HG02588 (cell line): Measurements from ENCODE around the gene PIM3.
"Not testable (repeated sequence)": the region's sequence is repeated elsewhere in the genome, so short reads cannot be mapped to it uniquely, and the experiment has no call there.

Experiments used
- ATAC-seq: cut with Tn5 transposase; IDR thresholded peaks from one replicate; pipeline ENCODE4 v1.9.1; 2021; ENCODE audit warnings: mild to moderate bottlenecking, moderate library complexity; ENCODE audit not compliant: unreplicated experiment

PIM3 gene

DNA sequence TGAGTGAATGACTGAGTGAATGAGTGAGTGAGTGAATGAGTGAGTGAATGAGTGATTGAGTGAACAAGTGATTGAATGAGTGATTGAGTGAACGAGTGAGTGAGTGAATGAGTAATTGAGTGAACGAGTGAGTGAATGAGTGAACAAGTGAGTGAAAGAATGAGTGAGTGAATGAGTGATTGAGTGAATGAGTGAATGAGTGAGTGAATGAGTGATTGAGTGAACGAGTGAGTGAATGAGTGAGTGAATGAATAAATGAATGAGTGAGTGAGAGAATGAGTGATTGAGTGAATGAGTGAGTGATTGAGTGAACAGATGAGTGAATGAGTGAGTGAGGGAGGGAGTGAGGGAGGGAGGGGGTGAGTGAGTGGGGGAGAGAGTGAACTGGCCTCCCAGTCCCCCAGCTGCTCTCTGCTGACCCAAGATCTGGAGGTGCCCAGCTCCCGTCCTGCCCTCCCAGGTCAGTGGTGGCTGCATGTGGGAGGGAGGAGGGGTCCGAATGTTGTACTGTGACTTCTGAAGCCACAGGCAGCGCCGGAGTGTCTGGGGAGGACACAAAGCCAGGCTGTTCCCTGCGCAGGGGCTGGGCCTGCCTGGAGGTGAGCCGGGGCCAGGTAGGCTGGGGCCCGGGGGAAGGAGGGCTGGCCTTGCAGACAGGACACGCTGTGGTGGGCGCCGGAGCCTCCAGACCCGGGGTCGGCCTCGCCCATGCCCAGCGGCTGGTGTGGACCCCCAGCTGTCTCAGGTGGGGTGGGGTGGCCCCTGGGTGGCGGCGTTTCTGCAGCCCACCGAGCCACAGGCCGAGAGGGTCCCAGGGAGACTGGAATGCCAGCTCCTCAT, 17.8 kb upstream of the PIM3 start:
- no peak for ATAC-seq

DNA sequence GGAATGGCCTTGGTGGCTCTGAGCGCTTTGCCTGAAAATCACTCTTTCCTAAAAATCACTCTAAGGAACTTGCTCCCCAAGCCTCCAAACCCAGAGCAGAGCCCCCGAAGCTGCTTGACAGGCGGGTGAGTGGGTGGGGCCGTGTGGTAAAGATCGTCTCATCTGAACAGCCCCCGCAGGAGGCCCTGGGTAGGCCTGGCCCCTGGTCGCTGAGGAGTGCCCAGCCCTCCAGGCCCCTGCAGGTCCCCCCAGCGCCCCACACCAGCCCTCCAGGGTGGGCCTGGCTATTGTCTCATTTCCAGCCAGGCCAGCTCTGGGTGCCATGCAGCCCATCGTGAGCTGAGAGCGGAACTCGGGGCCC, 17.2 kb upstream of the PIM3 start:
- ATAC-seq: no peak

DNA sequence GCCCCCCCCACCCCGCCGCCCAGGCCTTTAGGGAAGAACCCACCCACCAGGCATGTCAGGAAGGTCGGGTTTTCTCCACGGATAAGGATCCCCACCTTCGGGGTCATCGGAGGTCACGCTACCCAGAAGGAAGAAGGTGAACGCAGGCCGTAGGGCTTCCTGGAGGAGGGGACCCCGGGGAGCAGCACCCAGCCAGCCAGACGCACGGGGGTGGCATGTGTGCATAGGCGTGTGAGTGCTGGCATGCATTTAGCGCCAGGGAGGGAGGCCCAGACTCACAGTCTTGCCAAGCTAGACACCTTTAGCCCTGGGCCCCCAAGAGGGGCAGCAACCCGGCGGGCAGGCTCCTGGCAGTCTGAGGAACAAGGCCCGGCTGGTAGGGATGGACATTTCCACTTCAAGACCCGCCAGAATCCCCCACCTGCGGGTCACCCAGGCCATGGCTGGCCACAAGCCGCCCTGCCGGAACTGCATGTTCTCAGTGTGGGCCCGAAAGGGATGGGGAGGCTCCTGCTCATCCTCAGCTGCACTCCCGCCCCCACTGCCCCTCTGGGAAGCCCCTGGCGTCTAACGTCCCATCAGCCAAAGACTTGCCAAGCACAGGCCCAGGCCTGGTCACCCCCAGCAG, 16.7 kb upstream of the PIM3 start:
- ATAC-seq: no peak

DNA sequence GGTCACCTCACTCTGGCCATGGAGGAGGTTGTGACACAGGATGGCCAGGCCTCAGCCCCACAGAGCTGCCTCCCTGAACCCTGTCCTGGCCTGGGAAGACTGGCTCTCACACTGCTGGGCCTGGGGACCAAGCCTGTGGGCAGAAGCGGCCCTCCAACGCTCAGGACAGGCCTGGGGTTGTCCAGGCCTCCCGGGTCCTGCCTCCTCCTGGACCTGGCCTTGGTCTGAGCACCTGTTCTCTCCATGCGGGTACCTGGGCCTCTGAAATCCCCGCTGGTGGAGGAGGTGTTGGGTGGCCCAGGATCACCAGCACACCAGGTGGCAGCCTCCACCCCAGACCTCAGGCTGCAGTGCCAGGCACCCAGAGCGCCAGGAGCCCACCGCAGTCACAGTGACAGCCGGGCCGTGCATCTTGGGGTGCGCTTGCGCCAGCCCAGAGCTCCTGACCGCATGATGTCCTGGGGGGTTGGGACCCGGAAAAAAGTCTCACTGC, 16.1 kb upstream of the PIM3 start:
- no peak for ATAC-seq

DNA sequence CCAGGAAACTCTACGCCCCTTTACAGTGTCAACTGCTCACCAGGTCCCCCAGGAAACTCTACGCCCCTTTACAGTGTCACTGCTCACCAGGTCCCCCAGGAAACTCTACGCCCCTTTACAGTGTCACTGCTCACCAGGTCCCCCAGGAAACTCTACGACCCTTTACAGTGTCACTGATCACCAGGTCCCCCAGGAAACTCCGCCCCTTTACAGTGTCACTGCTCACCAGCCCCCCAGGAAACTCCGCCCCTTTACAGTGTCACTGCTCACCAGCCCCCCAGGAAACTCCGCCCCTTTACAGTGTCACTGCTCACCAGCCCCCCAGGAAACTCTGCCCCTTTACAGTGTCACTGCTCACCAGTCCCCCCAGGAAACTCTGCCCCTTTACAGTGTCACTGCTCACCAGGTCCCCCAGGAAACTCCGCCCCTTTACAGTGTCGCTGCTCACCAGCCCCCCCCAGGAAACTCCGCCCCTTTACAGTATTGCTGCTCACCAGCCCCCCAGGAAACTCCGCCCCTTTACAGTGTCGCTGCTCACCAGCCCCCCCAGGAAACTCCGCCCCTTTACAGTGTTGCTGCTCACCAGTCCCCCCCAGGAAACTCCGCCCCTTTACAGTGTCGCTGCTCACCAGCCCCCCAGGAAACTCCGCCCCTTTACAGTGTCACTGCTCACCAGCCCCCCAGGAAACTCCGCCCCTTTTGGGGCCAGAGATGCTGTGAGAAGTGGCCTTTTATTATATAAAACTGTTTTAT, 15.4 kb upstream of the PIM3 start:
- ATAC-seq: not testable (repeated sequence)

DNA sequence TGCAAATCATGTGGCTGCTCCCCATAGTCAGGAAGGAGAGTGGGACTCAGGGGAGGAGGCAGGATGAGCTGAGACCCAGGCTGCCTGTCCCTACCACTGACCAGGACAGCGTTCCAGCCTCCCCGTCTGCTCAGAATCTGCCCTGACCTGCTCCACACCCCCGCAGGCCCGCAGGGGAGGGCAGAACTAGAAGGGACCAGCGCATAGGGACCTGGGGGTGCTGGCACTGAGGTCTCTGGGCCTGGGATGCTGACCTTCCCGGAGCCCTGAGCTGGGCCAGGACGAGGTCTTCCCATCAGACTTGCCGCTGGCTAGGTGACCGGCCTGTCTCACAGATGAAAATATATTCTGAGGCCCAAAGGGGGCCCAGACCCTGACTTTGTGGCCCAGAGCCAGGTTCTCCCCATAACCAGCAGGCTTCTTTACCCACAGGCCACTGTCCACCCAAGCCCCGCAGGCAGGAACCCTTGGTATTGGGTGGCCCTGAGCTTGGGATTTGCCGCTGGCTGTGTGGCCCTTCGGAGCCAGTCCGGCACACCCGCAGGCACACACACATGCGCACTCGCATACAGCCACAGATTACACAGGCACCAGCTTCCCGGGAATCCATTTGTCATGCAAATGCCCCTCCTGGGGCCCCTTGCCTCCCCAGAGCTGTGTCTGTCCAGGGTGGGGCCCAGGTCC, 13.8 kb upstream of the PIM3 start:
- ATAC-seq: no peak

DNA sequence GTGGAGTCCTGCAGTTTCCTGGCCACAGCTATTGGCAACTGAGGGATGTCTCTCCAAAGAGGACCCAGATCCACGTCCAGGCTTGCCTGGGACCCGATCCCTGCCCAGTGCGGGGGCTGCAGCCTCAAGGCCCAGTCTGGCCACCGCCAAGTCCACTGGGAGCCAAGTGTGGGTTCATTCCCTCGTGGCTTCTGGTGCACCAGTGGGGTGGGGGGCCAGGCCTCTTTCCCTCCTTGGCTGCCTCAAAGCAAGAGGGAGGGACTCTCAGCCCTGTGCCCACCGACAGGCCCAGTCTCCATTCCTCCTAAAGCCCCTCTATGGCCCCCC, 13.3 kb upstream of the PIM3 start:
- no peak for ATAC-seq

DNA sequence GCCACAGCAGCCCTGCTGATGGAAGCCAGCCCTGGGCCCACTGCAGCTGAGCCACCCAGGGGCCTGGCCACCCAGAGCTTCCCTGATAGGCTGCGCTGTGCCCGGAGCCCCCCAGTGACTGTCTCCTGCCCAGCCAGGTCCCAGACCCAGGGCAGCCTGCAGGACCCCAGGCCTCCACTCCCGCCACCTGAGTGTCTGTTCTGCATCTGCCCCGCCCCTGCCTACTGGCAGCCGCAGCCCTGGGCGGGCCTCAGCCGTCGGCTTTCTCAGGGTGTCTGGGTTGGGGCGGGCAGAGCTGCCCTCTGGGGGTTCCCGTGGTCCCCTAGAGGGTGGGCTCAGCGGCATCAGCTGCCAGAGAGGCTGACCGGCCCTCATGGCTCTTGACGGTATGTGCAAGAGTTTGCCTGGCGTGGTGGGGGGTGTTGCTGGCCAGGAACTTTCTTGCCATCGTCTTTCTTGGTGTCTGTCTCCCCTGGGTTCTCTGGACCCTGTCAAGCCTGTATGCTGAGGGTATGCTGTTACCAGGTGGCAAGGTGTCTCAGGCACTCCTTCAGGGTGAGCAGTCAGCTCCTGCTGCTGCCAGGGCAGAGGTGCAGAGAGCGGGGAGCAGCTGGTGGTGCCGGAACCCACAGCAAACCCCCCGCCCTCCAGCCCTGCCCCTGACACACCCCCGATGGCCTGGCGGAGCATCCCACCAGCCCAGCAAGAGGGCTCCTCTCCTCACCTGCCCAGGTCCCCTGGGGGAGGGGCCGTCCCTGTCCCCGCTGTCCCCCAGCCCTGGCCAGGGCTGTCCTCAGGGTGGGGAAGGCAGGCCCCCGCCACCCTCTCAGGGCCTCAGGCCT, 12.2 kb upstream of the PIM3 start:
- ATAC-seq: no peak

DNA sequence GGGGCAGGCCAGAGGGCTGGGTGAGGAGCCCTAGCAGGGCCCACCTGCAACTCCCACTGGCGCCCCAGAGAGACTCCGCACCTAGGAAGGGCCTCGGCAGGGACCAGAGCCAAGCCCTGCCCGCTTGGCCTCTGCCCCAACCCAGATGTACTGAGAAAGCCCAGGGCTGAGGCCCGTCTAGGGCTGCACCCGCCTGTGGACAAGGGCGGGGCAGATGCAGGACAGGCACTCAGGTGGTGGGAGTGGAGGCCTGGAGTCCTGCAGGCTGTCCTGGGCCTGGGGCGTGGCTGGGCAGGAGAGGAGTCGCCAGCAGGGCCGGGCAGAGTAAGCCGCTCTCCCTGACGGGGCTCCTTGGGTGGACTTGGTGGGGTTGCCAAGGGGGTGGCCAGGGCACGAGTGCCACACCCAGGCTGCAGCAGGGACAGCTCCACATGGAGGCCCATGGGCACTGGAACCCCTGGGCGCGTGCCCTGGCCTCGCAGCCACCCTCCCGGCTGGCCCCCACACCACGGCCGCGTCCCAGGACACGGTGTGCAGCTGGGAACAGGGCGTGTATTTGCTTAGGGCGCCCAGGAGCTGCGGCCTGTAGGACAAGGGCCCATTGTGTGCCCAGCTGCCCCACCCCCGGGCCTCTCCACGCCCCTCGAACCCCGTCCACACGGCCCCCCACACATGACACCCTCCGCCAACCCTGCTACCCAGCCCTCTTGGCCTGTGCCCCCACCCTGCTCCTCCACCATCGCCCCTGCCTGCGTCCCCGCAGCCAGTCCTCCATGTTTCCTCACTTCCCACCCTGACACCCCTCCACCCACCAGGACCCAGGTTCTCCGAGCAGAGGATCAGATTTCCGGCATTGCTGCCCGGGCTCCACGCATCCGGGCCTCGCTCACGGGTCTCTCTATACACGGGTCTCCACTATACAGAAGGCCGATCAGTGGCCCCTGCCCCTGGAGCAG, 11.3 kb upstream of the PIM3 start:
- ATAC-seq: no peak

DNA sequence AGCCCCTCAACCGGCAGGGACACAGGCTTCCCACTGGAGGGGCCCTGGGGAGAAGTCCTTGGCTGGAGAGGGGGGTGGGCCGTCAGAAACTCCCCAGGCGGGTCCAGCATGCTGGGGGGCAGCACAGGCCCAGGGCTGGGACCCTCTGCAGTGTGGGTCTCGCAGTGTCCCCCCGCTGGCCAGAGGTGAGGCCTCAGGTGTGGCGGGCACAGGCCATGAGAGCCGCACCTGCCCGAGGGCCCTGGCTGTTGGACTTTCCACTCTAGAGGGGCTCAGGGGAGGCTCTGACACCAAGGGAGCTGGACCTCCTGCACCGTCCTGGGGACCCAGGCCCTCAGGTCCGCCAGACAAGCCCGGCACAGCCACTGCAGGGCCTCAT, 10.7 kb upstream of the PIM3 start:
- ATAC-seq: no peak

DNA sequence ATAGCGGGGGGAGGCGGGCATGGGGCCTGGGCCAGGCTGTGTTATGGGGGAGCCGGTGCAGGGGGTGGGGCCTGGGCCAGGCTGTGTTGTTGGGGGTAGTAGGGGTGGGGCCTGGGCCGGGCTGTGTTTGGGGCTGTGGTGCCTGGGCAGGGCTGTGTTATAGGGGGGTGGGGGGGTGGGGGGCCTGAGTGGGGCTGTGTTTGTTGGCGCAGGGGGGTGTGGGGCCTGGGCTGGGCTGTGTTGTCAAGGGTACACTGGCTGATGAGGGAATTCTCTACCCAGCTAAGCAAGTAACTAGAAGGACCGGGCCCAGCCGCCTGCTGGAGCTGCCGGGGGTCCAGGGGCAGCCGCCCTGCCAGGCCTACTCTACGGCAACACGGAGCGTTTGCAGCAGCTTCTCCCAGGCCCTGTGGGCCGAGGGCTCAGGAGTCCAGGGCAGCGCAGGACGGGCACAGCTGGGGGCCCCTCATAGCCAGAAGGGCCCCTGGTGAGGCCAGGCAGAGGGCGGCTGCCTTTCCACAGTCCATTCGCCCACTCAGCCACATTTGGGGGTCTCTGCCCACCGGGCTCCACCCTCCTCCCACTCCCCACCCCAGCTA, 10.1 kb upstream of the PIM3 start:
- no peak for ATAC-seq

DNA sequence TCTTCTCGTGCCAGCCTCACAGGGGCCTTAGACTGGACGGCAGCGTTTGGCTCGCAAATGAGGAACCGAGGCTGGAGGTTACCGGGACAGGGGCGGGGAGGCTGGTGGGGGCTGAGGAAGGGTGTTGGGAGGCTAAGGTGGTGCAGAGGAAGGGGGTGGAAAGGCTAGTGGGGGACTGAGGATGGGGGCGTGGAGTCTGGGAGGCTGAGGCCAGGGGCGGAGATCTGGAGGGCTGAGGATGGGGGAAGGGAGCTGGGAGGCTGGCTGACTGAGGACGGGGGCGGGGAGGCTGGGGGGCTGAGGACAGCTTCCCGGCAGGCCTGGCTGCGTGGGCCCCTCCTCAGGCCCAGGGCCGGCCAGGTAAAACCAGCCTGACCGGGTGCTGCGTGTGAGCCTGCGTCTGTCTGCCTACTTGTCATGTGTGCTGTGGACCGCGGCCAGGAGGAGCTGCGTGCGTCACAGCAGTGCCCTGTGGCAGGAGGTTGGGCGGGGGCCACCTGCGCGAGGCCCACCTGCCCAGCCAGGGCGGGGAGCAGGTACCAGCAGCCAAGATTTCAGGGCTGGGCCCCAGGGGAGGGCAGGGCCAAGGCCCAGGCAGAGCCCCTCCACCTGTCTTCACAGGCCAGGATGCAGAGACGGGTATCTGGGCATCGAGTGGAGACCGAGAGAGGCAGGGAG, 9.4 kb upstream of the PIM3 start:
- ATAC-seq: no peak

DNA sequence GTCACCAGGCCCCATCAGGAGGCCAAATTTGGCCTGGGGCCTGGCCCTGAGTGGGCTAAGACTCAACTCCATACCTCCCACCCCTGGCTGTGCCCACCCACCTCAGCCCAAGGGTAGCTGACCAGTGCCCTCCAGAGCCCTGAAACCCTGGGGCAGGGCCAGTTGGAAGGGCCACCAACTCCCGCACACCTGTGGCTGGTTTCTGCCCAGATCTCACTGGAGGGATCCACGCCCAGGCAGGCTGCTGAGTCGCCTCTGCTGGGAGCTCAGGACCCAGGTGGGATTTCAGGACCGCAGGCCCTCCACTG, 8.9 kb upstream of the PIM3 start:
- ATAC-seq: no peak

DNA sequence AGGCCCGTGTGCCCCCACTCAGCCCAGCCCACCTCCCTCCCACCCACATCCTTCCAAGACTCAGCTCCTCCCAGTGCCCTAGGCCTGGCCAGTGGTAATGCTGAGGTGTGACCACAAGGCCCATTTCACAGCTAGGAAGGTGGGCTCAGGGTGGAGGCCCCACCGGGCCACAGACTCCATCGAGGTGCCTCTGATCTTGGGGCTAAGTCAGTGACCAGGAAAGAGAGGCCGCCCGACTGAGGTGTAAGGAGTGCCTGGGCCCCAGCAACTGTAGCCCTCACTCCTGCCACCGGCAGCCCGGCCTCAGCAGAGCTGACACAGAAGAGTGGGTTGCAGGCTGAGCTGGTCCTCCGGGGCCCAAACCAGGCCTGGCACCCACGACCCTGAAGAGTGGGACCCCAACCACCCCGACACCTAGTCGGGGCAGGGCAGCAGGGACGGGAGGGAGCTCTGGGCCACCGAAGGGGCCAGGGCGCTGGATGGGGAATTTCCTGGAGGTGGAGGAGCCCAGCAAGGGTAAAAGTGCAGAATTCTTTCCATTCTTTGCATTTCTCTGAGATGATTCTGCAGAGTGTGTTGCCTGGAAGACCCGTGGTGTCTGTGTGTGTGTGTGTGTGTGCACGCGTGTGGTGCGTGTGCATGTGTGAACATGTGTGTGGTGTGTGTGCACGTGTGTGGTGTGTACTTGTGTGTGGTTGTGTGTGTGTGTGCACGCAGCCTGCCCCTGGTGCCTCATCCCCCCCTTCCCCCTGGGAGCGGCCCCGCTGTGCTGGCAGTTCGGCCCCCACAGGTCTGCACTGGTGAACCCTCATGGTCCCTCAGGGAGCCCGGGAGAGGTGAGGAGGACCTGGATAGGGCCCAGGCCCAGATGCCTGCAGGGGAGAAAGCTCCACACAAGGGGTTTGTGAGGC, 8.3 kb upstream of the PIM3 start:
- no peak for ATAC-seq

DNA sequence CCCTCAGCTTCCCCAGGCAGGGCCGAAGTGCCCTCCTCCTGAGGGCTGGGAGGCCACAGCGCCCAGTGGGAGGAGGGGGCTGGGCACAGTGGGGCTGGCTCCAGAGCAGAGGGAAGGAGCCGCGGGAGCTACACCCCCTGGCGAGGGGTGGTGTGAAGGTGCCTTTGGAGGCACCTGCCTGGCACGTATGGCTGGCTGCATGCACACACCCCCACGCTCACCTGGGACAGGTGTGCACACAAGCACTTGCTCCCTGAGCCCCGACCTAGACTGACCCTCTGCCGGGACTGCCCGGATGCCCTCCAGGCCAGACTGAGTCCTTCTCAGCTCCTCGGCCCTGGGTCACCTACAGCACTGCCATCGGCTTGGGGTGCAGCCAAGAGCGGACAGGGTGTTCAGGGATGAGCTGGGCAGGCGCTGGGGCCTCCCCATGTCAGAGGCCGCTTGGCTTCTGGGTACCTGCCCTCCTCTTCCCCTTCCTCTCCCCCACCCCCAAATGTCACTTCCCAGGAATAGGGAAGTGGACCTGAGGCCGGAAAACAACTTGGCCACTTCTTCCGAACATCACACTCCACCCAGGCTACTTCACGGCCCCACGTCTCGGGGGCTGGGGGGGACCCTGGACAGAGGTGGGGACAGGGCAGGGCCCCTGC, 7.4 kb upstream of the PIM3 start:
- ATAC-seq: no peak

DNA sequence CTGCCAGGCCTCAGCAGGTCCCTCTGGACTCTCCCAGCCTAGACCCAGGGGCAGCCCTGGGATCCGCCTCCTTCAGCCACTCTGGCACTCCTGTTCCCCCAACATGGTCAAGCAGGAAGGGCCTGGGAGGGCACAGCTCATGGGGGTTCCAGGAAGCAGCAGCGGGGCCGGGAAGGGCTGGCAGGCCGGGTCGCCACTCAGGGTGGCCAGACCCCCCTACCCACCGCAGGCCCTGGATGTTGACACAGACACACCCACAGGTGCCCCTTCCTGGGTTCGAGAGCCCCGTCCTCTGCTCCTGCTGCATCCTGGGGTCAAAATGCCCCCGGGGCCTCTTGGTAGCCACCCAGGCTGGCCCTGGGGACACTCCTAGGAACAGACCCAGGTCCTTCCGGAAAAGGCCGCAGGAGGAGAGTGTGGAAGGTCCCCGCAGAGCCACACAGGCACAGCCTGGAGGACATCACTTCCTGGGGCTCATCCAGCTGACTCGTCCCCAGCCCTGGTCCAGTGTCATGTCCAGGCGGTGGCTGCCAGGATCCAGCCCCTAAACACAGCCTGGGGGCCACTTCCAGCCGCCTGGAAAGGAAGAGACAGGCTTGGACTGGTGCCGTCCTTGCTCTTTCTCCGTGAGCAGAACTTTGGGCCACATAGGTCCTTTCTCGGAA, 6.8 kb upstream of the PIM3 start:
- no peak for ATAC-seq

DNA sequence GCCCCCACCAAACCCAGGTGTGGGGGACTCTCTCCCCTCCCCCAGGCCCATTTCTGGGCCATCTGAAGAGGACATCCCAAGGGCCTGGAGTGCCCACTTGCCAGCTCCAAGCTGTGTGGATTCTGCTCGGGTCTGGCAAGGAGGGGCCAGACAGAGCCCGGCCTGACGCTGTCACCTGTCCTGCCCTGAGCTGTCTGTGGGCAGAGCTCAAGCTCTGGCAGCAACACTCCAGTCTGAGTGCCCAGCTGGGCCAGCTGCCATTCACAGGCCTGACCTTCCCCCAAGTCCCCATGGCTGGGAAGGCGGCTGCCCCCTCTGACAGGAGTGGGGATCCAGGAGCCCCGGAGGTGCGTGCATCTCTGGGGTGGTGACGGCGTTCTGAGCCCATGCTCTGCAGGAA, 6.2 kb upstream of the PIM3 start:
- no peak for ATAC-seq
